ENCODE results near the gene PLCB3. TPM values are rescaled to one million over a fixed set of nuclear protein-coding genes. Genes with fewer than 3 reads are reported as not detected.
"Not testable (repeated sequence)": the region's sequence is repeated elsewhere in the genome, so short reads cannot be mapped to it uniquely, and the experiment has no call there.

The PLCB3 gene
- polyA plus RNA-seq, 1 experiment: 30.2 TPM

DNA sequence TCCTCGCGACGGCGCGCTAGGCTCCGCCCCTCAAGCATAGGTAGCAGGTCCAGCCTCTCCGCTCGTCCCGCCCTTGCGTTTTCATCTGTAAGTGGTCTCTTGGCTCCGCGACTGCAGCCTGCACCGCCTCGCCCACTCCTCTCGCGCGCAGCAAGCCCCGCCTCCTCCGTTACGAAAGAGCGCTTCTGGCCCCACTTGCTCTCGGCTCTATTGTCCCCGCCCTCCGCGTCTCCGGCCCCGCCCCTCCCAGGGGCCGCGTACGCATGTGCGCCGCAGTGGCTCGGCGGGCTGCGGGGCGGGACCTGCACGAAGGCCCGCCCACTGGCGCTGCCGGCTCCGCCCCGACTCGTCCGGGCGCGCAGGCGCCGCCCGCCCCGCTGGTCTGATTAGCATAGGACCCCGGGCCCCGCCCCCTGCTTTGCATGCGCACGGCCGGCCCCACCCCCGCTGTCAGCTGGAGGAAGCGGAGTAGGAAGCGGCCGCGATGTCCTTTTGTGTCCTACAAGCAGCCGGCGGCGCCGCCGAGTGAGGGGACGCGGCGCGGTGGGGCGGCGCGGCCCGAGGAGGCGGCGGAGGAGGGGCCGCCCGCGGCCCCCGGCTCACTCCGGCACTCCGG is 53.9 kb downstream of the PLCB3 start, which contains the start of gene ESRRA:
ESRRA (plus strand) TSS at position 450 of the 616 bp plus-strand sequence. CDS start 1,656 bp downstream, outside the sequence.
- CTCF ChIA-PET: interaction anchor here (0.7 to 5.5 kb wide), 21 partner anchors 9 to 120 kb away, joined by 3 to 229 read pairs (median 8); partner anchors contain the start of genes BAD, FERMT3, GPR137 and KCNK4
- DNase-seq (ENCODE audit: low read depth): peak; percentile 78
- POLR2A ChIA-PET: interaction anchor here (0.6 kb wide), 2 partner anchors 13 to 388 kb away, joined by 4 to 5 read pairs; partner anchors contain the start of genes PRDX5 and TRMT112
- TF ChIP-seq, protein P1, sequence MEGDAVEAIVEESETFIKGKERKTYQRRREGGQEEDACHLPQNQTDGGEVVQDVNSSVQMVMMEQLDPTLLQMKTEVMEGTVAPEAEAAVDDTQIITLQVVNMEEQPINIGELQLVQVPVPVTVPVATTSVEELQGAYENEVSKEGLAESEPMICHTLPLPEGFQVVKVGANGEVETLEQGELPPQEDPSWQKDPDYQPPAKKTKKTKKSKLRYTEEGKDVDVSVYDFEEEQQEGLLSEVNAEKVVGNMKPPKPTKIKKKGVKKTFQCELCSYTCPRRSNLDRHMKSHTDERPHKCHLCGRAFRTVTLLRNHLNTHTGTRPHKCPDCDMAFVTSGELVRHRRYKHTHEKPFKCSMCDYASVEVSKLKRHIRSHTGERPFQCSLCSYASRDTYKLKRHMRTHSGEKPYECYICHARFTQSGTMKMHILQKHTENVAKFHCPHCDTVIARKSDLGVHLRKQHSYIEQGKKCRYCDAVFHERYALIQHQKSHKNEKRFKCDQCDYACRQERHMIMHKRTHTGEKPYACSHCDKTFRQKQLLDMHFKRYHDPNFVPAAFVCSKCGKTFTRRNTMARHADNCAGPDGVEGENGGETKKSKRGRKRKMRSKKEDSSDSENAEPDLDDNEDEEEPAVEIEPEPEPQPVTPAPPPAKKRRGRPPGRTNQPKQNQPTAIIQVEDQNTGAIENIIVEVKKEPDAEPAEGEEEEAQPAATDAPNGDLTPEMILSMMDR (IDR thresholded peaks at IDR 0.05; ENCODE audit: insufficient read depth, low read depth, low read length): no peak
- Histone ChIP-seq H3K27me3 (ENCODE audit: control insufficient read depth, insufficient read depth, low read length) (0 out of 2 replicates have a peak, but pooled peaks cover 3% of the 10 kb centered on the region), H3K4me3 (ENCODE audit: low read depth, low read length) (peak within 1 kb of the TSS; percentile 82), H3K36me3 (ENCODE audit: control insufficient read depth, insufficient read depth, low read length) (no peaks in the 10 kb centered on the region)

DNA sequence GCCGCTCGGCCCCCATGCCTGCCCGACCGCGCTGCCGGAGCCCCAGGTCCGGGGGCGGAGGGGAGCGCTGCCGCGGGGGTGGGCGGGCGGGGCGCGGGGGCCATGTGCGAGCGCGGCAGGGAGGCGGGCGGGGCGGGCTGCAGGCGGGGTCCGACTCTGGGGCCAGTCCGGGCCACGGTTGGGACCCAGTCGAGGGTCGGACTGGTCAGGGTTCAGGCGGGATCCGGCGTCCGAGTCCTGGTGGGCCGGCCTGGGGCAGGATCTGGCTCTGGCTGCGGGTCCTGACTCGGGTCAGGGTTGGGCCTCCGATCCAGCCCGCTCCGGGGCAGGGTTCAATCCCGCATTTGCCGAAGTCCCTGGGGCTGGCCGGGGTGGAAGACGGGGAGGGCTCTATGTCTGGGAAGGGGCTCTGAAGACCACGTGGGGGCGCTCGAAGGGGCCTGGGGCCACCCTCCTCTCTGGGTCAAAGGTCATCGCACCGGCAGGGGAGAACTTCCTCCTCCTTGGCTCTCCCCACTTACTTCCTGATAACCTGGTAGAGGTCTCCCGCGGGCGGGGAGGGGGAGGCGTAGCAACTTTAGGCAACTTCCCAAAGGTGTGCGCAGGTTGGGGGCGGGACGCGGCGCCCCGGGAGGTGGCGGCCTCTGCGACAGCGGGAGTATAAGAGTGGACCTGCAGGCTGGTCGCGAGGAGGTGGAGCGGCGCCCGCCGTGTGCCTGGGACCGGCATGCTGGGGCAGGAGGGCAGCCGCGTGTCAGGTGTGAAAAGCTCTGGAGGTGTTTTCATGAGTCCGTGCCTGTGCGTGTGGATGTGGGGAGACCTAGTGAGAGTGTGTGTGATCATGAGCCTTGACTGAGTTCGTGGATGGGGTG is 54.6 kb downstream of the PLCB3 start:
- peak overlapping the region; percentile 82 for H3K4me3 ChIP-seq (ENCODE audit: low read depth, low read length)
- no peak for DNase-seq (ENCODE audit: low read depth)
- CTCF ChIA-PET: interaction anchor here (0.7 to 5.5 kb wide), 10 partner anchors 9 to 121 kb away, joined by 3 to 41 read pairs (median 4); partner anchors contain the start of genes PRDX5, STIP1 and TRMT112
- POLR2A ChIA-PET: interaction anchor here (0.6 kb wide), 1 partner anchor 388 kb away, joined by 4 read pairs; no protein-coding TSS in a partner anchor
- H3K36me3 ChIP-seq (ENCODE audit: control insufficient read depth, insufficient read depth, low read length): no peaks in the 10 kb centered on the region
- no peaks in the 10 kb centered on the region for H3K27me3 ChIP-seq (ENCODE audit: control insufficient read depth, insufficient read depth, low read length)
- TF ChIP-seq, protein P1 (IDR thresholded peaks at IDR 0.05; ENCODE audit: insufficient read depth, low read depth, low read length): peak; percentile 34

DNA sequence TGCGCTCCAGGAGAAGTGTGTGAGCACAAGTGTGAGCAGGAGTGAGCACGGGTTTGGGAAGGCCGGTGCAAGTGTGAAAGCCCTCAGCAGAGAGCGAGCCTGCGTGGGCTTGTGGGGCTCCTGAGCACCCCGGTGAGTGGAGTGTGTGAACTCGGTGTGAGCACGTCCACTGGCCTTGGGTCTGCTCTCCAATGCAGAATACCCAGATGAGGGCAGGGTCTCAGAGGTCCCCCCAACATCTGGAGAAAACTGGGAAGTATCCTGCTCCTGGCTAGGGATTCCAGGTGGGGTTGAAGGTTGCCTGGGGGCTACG is 55.2 kb downstream of the PLCB3 start:
- DNase-seq (ENCODE audit: low read depth): no peak
- no peaks in the 10 kb centered on the region for H3K27me3 ChIP-seq (ENCODE audit: control insufficient read depth, insufficient read depth, low read length)
- TF ChIP-seq, protein P1 (IDR thresholded peaks at IDR 0.05; ENCODE audit: insufficient read depth, low read depth, low read length): no peak
- no peaks in the 10 kb centered on the region for H3K36me3 ChIP-seq (ENCODE audit: control insufficient read depth, insufficient read depth, low read length)
- POLR2A ChIA-PET: no interaction called here
- H3K4me3 ChIP-seq (ENCODE audit: low read depth, low read length): peak overlapping the region; percentile 82
- CTCF ChIA-PET: interaction anchor here (0.8 to 5.5 kb wide), 4 partner anchors 9 to 103 kb away, joined by 3 to 41 read pairs (median 4); partner anchors contain the start of genes PRDX5 and TRMT112

DNA sequence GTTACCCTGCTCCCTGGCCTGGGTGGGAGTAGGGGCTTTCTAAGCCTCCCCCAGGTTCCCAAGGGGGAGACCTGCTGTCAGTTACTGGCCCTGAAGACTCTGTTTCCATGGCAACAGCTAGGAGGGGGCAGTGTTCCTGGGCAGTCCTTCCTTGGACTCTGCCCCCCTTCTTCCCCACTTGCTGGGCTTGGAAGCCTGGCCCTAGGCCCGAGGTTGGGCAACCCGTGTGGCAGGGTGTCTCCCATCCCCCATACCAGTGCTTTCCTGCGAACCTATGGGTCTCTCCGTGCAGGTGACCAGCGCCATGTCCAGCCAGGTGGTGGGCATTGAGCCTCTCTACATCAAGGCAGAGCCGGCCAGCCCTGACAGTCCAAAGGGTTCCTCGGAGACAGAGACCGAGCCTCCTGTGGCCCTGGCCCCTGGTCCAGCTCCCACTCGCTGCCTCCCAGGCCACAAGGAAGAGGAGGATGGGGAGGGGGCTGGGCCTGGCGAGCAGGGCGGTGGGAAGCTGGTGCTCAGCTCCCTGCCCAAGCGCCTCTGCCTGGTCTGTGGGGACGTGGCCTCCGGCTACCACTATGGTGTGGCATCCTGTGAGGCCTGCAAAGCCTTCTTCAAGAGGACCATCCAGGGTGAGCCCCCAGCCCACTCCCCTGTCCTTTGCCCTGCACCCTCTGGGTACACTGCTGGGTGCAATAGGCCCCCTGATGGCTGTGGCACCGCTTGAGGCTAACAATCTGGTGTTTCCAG is 55.7 kb downstream of the PLCB3 start:
- CTCF ChIA-PET: interaction anchor here (0.8 to 5.5 kb wide), 4 partner anchors 8 to 103 kb away, joined by 3 to 41 read pairs (median 4); partner anchors contain the start of genes PRDX5 and TRMT112
- DNase-seq (ENCODE audit: low read depth): no peak
- TF ChIP-seq, protein P1 (IDR thresholded peaks at IDR 0.05; ENCODE audit: insufficient read depth, low read depth, low read length): no peak
- H3K36me3 ChIP-seq (ENCODE audit: control insufficient read depth, insufficient read depth, low read length): no peaks in the 10 kb centered on the region
- POLR2A ChIA-PET: no interaction called here
- H3K27me3 ChIP-seq (ENCODE audit: control insufficient read depth, insufficient read depth, low read length): no peaks in the 10 kb centered on the region
- H3K4me3 ChIP-seq (ENCODE audit: low read depth, low read length): no peak overlapping the region

DNA sequence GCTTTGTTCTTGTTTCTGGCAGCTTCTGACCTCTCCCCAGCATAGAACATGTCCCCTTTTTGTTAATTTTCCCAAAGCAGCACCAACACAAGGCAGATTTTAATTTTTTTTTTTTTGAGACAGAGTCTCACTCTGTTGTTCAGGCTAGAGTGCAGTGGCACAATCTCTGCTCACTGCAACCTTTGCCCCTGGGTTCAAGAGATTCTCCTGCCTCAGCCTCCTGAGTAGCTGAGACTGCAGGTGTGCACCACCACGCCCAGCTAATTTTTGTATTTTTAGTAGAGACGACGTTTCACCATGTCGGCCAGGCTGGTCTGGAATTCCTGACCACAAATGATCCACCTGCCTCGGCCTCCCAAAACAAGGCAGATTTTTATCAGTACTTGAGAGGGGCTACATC is 56.5 kb downstream of the PLCB3 start:
- H3K27me3 ChIP-seq (ENCODE audit: control insufficient read depth, insufficient read depth, low read length); H3K36me3 ChIP-seq (ENCODE audit: control insufficient read depth, insufficient read depth, low read length); H3K4me3 ChIP-seq (ENCODE audit: low read depth, low read length); DNase-seq (ENCODE audit: low read depth); POLR2A ChIA-PET: not testable (repeated sequence)
- CTCF ChIA-PET: interaction anchor here (1.5 to 5.5 kb wide), 2 partner anchors 8 to 104 kb away, joined by 4 to 41 read pairs; partner anchors contain the start of genes PRDX5 and TRMT112
